ENCODE measurements around the gene CELSR2.

Gene CELSR2

DNA sequence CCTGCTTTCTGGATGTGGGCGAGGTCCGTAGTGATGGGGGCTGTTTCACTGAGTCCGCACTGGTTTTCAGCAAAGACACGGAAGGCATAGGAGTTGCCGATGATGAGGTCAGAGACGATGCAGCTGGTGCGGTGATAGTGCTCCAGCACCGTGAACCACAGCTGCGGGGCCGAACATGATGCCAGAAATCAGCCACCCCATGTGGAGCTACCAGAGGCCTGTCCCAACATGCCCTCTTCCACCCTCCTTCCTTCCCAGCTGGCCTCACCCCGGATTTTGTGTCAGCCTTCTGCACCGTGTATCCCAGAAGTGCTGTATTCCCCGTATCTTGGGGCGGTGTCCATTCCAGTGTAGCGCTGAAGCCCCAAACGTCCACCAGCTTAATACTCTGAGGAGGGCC is 47.4 kb downstream of the CELSR2 start:
- peaks cover 41 to 55% of the 10 kb centered on the region in 2 experiments for H3K4me1 ChIP-seq (ENCODE audit: control insufficient read depth in 1 of 2, insufficient read depth in 1 of 2, low read depth in 1 of 2, low read length in 1 of 2)
- no peaks in the 10 kb centered on the region for H3K27me3 ChIP-seq
- no peak overlapping the region for H3K27ac ChIP-seq
- no peak overlapping the region for H3K4me3 ChIP-seq (ENCODE audit: low read depth in 1 of 2, low read length in 1 of 2)
- H3K36me3 ChIP-seq, result no peaks in the 10 kb centered on the region
- TF ChIP-seq, protein P1, sequence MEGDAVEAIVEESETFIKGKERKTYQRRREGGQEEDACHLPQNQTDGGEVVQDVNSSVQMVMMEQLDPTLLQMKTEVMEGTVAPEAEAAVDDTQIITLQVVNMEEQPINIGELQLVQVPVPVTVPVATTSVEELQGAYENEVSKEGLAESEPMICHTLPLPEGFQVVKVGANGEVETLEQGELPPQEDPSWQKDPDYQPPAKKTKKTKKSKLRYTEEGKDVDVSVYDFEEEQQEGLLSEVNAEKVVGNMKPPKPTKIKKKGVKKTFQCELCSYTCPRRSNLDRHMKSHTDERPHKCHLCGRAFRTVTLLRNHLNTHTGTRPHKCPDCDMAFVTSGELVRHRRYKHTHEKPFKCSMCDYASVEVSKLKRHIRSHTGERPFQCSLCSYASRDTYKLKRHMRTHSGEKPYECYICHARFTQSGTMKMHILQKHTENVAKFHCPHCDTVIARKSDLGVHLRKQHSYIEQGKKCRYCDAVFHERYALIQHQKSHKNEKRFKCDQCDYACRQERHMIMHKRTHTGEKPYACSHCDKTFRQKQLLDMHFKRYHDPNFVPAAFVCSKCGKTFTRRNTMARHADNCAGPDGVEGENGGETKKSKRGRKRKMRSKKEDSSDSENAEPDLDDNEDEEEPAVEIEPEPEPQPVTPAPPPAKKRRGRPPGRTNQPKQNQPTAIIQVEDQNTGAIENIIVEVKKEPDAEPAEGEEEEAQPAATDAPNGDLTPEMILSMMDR (IDR thresholded peaks at IDR 0.05), result no peak
- no peaks in the 10 kb centered on the region for H3K9me3 ChIP-seq

DNA sequence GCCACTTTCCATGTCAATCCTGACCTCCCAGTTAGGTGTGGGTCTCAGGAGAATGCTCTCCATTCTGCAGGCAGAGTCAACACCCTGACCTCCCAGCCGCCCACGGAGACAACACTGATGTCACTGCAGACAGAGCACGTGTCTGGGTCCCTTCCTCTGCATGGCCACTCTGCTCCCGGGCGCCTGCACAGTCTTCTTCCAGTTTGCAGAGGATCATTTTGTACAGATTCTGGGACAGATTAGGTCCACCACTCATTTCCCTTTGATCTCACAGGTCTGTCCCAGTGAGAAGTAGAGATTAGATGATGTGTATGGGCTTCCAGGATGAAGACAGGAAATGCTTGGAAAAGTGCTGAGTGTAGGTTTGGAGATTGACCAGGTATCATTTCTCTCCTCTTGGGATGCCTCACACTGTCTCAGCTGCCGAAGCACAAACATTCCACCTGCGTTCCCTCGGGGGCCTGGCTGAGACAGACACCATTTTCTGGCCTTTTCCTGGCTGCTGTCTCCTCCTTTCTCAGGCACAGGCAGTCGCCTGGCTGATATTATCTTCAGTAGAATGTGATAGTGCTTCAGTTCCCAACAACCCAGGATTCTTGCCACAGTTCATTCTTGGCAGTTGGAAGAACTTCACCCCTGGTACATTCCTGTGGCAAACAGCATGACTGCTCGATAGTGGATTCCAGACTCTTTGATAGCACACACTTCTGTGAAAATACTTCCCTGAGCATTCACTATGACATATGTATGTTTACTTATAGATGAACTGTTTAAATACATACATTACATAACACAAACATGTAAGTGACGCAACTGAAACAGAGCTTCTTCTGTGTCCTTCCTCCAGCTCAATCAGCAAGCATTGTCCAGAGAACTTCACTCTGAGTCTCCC is 49.6 kb downstream of the CELSR2 start:
- H3K36me3 ChIP-seq, result no peaks in the 10 kb centered on the region
- H3K4me3 ChIP-seq (ENCODE audit: low read depth in 1 of 2, low read length in 1 of 2), result no peak overlapping the region
- H3K27ac ChIP-seq, result peak overlapping the region; percentile 72
- H3K27me3 ChIP-seq, result no peaks in the 10 kb centered on the region
- peaks cover 38 to 48% of the 10 kb centered on the region in 2 experiments for H3K4me1 ChIP-seq (ENCODE audit: control insufficient read depth in 1 of 2, insufficient read depth in 1 of 2, low read depth in 1 of 2, low read length in 1 of 2)
- TF ChIP-seq, protein P1 (IDR thresholded peaks at IDR 0.05), result no peak
- no peaks in the 10 kb centered on the region for H3K9me3 ChIP-seq

DNA sequence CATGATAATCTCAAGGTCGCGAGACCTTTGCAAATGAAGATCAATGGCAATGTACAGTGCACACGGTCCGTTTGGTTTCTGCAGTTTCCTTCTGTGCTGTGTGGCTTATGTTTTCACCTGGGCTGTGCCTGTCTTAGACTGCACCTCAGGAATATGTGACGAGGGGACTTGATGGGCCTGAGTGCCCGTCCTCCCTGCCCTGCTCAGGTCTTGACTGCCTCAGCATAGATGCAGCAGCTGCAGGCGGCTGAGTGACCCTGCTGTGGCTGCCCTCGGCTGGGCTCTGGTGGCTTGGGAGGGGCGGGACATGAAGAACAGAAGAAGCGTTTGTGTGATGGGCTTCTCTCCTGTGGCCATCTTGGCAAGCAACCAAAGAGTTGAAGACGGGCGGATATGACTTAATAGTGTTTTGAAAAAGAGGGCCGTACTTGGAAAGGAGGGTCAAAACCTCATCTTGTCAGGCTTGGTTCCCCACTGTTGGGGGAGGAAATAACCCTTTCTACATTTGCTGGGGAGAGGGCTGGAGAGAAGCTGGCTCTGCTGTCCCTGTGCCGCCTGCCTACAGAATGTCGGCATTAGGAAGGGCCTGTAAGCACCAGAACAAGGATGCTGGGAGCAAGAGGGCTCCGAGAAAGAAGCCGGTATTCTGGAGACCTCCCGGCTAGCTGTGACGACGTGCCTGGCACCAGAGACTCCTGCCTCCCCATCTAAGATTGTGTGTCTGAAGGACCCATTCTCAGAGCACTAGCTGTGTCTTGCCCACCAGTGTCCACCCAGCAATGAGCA is 50.4 kb downstream of the CELSR2 start:
- no peak overlapping the region for H3K4me3 ChIP-seq (ENCODE audit: low read depth in 1 of 2, low read length in 1 of 2)
- no peaks in the 10 kb centered on the region for H3K27me3 ChIP-seq
- no peaks in the 10 kb centered on the region for H3K9me3 ChIP-seq
- TF ChIP-seq, protein P1 (IDR thresholded peaks at IDR 0.05), result no peak
- H3K36me3 ChIP-seq, result no peaks in the 10 kb centered on the region
- H3K27ac ChIP-seq, result peak overlapping the region; percentile 72
- peaks cover 30 to 40% of the 10 kb centered on the region in 2 experiments for H3K4me1 ChIP-seq (ENCODE audit: control insufficient read depth in 1 of 2, insufficient read depth in 1 of 2, low read depth in 1 of 2, low read length in 1 of 2)

DNA sequence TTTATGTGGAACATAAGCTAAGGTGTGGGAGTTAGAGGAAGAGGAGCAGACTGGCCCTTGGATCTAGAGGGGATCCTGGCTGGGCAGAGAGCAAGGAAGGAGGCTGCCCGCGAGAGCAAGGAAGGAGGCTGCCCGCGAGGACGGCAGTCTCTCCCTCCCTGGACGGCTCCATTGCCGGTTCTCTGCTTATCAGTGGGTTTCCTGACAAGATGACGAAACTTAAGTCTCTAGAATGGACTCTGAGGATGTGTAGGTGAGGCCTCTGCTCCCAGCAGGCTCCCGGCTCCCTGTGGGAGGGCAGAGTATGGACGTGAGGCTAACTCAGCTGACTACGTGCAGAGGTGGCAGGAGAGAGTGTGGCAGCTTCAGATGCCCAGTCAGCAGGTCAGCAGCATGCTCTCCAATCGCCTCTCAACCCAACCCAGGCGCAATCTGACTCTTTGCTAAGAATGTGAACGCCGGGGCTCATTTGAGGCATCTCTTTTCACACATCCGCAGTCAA is 51.4 kb downstream of the CELSR2 start:
- H3K36me3 ChIP-seq, result no peaks in the 10 kb centered on the region
- no peak overlapping the region for H3K4me3 ChIP-seq (ENCODE audit: low read depth in 1 of 2, low read length in 1 of 2)
- TF ChIP-seq, protein P1 (IDR thresholded peaks at IDR 0.05), result no peak
- peaks cover 20 to 30% of the 10 kb centered on the region in 2 experiments for H3K4me1 ChIP-seq (ENCODE audit: control insufficient read depth in 1 of 2, insufficient read depth in 1 of 2, low read depth in 1 of 2, low read length in 1 of 2)
- peak overlapping the region; percentile 72 for H3K27ac ChIP-seq
- no peaks in the 10 kb centered on the region for H3K9me3 ChIP-seq
- H3K27me3 ChIP-seq, result no peaks in the 10 kb centered on the region

DNA sequence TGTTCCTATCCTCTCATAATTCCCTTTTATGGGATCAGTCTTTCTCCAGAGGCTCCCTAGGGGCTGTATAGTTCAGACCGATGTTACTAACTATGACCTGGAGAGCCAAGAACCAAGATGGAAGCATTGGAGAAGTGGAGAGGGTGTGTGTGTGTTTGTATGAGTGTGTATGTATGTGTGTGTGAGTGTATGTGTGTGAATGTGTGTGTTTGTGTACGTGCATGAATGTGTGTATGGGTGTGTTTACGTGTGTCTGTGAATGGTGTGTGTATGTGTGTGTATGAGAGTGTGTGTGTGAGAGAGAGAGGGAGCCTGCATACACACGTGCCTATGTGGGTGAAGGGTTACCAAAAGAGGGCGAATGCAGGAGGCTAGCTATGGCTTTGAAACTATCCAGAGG is 52.5 kb downstream of the CELSR2 start:
- Histone ChIP-seq H3K27ac (no peak overlapping the region), H3K9me3 (no peaks in the 10 kb centered on the region), H3K4me1 (ENCODE audit: control insufficient read depth in 1 of 2, insufficient read depth in 1 of 2, low read depth in 1 of 2, low read length in 1 of 2) (peaks cover 19 to 29% of the 10 kb centered on the region in 2 experiments), H3K4me3 (ENCODE audit: low read depth in 1 of 2, low read length in 1 of 2) (no peak overlapping the region), H3K27me3 (no peaks in the 10 kb centered on the region), H3K36me3 (no peaks in the 10 kb centered on the region)
- TF ChIP-seq, protein P1 (IDR thresholded peaks at IDR 0.05), result no peak
